Measurements from ENCODE around the gene ZNF135.

GRCh38 chr19:58117841-58118575 is 58.9 kb downstream of the ZNF135 start:
- no peak for TF ChIP-seq CTCF (conservative IDR thresholded peaks at IDR 0.05 in 1 of 2, IDR thresholded peaks at IDR 0.05 in 1 of 2; ENCODE audit: extremely low read depth in 1 of 2, insufficient read depth in 1 of 2, low read depth in 1 of 2, low read length in 2 of 2)
- TF ChIP-seq EZH2 (IDR thresholded peaks at IDR 0.05; ENCODE audit: borderline replicate concordance, low read length), result no peak

Data from mammary epithelial cell (primary cell).